Esophagus (tissue), 2 donors: ENCODE results near the gene BOLL. TPM values are rescaled to one million over a fixed set of nuclear protein-coding genes. Genes with fewer than 3 reads are reported as not detected.
A peak's percentile ranks its signal among the peaks of the same experiment; 100 is the strongest.
"Not testable (repeated sequence)": the region's sequence is repeated elsewhere in the genome, so short reads cannot be mapped to it uniquely, and the experiment has no call there.

Experiments used
- H3K27ac ChIP-seq, 2 donors: one replicate each; pipeline ENCODE4 v1.5.1; 2013; ENCODE audit warnings: low read depth in 2 of 2, mild to moderate bottlenecking in 2 of 2, inconsistent platforms in 1 of 2, low read length in 1 of 2, moderate library complexity in 1 of 2
- H3K27me3 ChIP-seq, 2 donors: one replicate each; pipeline ENCODE4 v1.6.1; 2013; ENCODE audit warnings: low read length in 2 of 2, control low read depth in 1 of 2, mild to moderate bottlenecking in 1 of 2; ENCODE audit not compliant: insufficient read depth in 2 of 2, control insufficient read depth in 1 of 2
- H3K36me3 ChIP-seq, 2 donors: one replicate each; pipeline ENCODE4 v1.6.1; 2013; ENCODE audit warnings: low read length in 1 of 2; ENCODE audit not compliant: control insufficient read depth in 2 of 2, insufficient read depth in 2 of 2
- H3K4me1 ChIP-seq, 2 donors: one replicate each; pipeline ENCODE4 v1.6.1; 2013; ENCODE audit warnings: low read length in 1 of 2; ENCODE audit not compliant: control insufficient read depth in 2 of 2, insufficient read depth in 2 of 2
- H3K4me3 ChIP-seq, 2 donors: one replicate each; pipeline ENCODE4 v1.5.1; 2013; ENCODE audit warnings: low read length in 2 of 2, mild to moderate bottlenecking in 2 of 2, low read depth in 1 of 2, moderate library complexity in 1 of 2
- H3K9me3 ChIP-seq, 2 donors: one replicate each; pipeline ENCODE4 v1.6.1; 2013; ENCODE audit warnings: mild to moderate bottlenecking in 2 of 2, low read depth in 1 of 2, low read length in 1 of 2, moderate library complexity in 1 of 2; ENCODE audit not compliant: control insufficient read depth in 2 of 2, insufficient read depth in 1 of 2
- WGBS, 2 donors: extraction: QIAGEN DNeasy Blood & Tissue Kit; methylation state at CpG; one replicate each; pipeline ENCODE4 v1.1.7; 2013; 5-methylcytosine and 5-hydroxymethylcytosine counted together
- polyA plus RNA-seq, 2 donors: library from polyadenylated mRNA; stranded (reverse); fragments of 200-250 nt; gene quantifications; one replicate each; pipeline ENCODE4 v1.2.3, GENCODE V29; 2013
- donor health status: healthy with polysubstance abuse.
- donor health status: Bipolar disorder and iron deficiency.

The BOLL gene
- polyA plus RNA-seq, 2 donors = not detected

DNA sequence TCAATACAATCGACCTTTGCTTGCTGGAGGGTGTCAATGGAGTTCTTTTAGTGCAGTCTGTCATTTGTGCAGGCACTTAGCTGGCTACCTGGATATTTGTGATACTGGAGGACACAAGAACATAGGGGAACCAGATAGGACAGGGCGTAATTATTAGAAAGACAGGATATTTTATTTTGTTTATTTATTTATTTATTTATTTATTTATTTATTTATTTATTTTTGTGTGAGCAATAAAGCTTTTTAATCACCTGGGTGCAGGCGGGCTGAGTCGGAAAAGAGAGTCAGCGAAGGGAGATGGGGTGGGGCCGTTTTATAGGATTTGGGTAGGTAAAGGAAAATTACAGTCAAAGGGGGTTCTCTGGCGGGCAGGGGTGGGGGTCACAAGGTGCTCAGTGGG is 76.0 kb downstream of the BOLL start:
- not testable (repeated sequence) for H3K27me3 ChIP-seq, H3K27ac ChIP-seq, H3K36me3 ChIP-seq, H3K4me1 ChIP-seq, H3K4me3 ChIP-seq, H3K9me3 ChIP-seq
- WGBS, 2 donors = 88 to 93% methylated on average over 7 of the region's 7 CpGs

DNA sequence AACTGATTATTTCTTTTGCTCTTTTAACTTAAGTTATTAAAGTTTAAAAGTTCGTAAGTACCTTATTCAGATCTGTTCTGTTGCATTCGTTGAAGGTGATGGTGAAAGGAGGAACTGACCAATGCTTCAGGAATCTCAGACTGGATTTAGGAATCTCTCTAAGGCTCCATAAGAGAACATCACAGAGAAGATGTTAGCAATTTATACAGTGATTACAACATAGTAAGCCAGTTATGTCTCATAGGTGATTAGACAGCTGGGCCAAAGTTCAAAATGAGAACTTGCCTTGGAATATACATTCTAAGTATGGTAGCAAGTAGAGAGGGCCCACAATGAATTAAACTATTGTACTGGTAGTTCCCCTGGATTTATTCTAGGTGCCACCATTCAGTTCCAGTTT is 76.8 kb downstream of the BOLL start:
- H3K4me1 ChIP-seq = peaks cover 2 to 4% of the 10 kb centered on the region in 2 donors

DNA sequence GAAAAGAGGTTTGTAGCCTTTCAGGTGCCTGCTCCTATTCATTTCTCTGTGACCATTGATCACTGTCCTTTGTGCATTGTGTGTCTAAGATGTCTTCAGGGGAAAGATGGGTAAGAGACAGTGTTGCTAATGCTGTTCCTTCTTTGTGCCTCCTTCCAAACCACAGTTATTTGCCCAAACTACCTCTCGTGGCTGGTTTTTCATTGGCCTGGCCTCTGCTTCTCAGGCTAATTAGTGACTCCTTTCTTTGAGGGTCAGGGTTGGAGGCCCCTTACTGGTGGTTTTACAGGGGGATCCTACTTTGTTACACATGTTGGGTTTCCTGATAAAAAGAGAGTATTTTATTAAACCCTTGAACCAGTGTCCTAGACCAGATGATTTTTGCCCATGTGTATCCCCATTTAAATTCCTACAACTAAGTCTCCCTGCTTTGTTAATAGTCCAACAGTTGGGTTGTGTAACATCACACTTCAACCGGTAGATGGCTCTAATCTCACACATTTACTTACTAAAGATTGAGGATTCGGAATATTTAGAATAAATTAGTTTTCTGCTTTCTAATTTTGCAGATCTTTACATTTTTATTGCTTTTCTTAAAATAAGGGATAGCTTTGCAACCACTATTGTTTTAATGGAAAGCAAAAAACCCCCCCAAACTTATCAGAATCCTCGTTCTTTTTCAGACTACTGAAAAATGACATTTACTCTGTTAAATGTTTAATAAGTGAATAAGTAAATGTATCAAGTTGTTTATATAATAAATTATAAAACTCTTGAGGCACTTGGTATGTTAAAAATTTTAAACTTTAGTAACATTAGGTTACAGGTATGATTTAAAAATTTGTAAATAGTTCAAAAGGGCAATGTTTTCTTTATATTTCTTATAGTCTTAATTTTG is 77.6 kb downstream of the BOLL start:
- Histone ChIP-seq H3K4me3 (peak overlapping the region in 1 of 2 donors; percentile 74), H3K9me3 (no peaks in the 10 kb centered on the region), H3K4me1 (peaks cover 2 to 4% of the 10 kb centered on the region in 2 donors), H3K36me3 (peaks cover 0 to 4% of the 10 kb centered on the region in 2 donors), H3K27ac (no peak overlapping the region), H3K27me3 (no peaks in the 10 kb centered on the region)
- 6% methylated on average over 4 of the region's 4 CpGs for WGBS, 2 donors

More for the DNA sequence above, 76.8 kb downstream of the BOLL start:
- Histone ChIP-seq H3K36me3 (peaks cover 0 to 4% of the 10 kb centered on the region in 2 donors), H3K27me3 (no peaks in the 10 kb centered on the region), H3K9me3 (no peaks in the 10 kb centered on the region), H3K4me3 (no peak overlapping the region), H3K27ac (no peak overlapping the region)
- 45 to 47% methylated on average over 2 of the region's 2 CpGs for WGBS, 2 donors

DNA sequence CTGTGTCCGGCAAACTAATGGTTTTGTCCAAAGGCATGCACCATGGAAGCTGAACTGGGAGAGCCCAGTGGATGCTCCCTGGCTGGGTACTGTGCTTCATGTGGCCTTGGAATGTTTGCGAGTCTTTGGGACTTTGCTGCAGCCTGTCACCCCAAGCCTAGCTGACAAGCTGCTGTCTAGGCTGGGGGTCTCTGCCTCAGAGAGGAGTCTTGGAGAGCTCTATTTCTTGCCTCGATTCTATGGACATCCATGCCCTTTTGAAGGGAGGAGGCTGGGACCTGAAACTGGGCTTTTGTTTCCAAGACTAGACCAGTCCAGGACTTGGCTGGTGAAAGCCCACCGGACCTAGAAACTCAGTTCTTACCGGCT is 78.3 kb downstream of the BOLL start:
- peak overlapping the region; percentile 74 to 95 for H3K4me3 ChIP-seq
- H3K36me3 ChIP-seq = peaks cover 0 to 4% of the 10 kb centered on the region in 2 donors
- no peaks in the 10 kb centered on the region for H3K9me3 ChIP-seq
- no peaks in the 10 kb centered on the region for H3K27me3 ChIP-seq
- no peak overlapping the region for H3K27ac ChIP-seq
- H3K4me1 ChIP-seq = peaks cover 2 to 4% of the 10 kb centered on the region in 2 donors
- 46 to 53% methylated on average over 5 of the region's 5 CpGs for WGBS, 2 donors

DNA sequence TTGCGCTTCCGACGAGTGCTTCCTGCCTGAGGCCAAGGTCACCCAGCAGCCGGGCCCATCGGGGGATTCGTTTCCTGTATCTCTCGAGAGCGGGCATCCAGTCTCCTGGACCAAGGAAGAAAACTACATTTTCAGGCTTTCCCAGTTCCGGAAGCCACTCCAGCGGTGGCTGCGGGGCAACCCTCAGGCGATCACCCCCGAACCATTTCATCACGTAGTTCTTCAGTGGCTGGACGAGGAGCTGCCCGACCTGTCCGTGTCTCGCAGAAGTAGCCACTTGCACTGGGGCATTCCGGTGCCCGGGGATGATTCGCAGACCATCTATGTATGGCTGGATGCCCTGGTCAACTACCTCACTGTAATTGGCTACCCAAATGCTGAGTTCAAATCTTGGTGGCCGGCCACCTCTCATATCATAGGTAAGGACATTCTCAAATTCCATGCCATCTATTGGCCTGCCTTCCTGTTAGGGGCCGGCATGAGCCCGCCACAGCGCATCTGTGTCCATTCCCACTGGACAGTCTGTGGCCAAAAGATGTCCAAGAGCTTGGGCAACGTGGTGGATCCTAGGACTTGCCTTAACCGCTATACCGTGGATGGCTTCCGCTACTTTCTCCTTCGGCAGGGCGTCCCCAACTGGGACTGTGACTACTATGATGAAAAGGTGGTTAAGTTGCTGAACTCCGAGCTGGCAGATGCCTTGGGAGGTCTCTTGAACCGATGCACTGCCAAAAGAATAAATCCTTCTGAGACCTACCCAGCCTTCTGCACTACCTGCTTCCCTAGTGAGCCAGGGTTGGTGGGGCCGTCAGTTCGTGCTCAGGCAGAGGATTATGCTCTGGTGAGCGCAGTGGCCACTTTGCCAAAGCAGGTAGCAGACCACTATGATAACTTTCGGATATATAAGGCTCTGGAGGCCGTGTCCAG is 78.9 kb downstream of the BOLL start:
- H3K4me3 ChIP-seq = peak overlapping the region; percentile 74 to 95
- 13 to 15% methylated on average over 38 of the region's 38 CpGs for WGBS, 2 donors
- H3K4me1 ChIP-seq = peaks cover 2 to 4% of the 10 kb centered on the region in 2 donors
- H3K9me3 ChIP-seq = no peaks in the 10 kb centered on the region
- H3K27me3 ChIP-seq = no peaks in the 10 kb centered on the region
- H3K36me3 ChIP-seq = no peaks in the 10 kb centered on the region
- H3K27ac ChIP-seq = peak overlapping the region; percentile 52 to 56

DNA sequence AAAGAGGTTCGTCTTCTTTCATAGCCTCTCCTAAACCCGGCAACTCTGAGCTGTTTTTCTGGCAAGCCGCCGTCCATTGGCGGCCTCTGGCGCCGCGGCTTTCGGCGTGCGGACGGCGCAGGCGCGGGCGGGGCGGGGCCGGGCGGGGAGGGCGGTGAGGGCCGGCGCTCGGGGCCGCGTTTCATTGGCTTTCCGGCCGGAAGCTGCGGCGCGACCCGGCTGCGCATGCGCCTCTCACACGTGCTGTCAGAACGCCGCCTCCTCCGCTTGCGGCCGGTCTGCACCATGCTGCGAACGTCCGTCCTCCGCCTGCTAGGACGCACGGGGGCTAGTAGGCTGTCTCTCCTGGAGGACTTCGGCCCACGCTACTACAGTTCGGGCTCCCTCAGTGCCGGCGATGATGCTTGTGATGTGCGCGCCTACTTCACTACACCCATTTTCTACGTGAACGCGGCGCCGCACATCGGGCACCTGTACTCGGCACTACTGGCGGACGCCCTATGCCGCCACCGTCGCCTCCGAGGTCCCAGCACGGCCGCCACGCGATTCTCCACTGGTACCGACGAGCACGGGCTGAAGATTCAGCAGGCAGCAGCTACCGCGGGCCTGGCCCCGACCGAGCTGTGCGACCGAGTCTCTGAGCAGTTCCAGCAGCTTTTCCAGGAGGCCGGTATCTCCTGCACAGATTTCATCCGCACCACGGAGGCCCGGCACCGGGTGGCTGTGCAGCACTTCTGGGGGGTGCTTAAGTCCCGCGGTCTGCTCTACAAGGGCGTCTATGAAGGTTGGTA is 79.8 kb downstream of the BOLL start, which contains the start of gene MARS2:
Gene MARS2 (plus strand): TSS at position 249 of the 791 bp plus-strand sequence. CDS start 37 bp downstream, at position 286.
- Histone ChIP-seq H3K4me3 (peak within 1 kb of the TSS; percentile 74 to 95), H3K36me3 (no peaks in the 10 kb centered on the region), H3K27ac (peak within 1 kb of the TSS; percentile 65 to 87), H3K4me1 (peaks cover 2 to 4% of the 10 kb centered on the region in 2 donors), H3K9me3 (no peaks in the 10 kb centered on the region), H3K27me3 (no peaks in the 10 kb centered on the region)
- 0% methylated on average over 86 of the region's 86 CpGs for WGBS, 2 donors

DNA sequence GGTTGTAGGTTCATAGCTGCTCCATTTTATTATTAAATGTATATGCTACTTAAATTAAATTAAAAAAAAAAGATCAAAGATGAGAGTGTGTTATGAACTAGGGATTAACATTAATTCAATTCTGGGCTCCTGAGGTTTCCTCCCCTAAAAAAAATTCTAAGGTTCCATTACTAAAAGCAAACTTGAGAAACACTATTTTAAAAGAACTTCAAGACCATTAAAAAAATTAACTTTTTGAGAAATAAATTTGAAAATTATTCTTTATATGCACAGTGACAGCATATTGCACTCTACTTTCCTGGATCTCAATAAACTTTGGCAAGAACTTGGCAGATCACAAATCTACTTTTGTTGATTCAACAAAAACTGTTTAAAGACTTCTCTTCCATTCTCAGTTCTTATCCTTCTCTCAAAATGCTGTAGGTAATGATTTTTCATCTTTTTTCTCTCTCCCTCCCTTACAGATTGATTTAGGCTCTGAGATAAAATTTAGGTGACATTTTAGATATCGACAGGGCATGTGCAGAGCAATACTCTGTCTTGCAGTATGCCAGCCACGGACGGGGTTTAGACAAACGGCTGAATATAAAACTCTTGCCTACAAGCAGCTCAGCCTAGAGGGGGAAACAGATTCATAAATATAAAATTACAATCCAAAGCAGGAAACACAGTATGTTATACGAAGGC is 80.5 kb downstream of the BOLL start:
- no peaks in the 10 kb centered on the region for H3K36me3 ChIP-seq
- H3K9me3 ChIP-seq = no peaks in the 10 kb centered on the region
- H3K27ac ChIP-seq = peak overlapping the region; percentile 65 to 87
- H3K27me3 ChIP-seq = no peaks in the 10 kb centered on the region
- WGBS, 2 donors = 0 to 1% methylated on average over 5 of the region's 5 CpGs
- peaks cover 2 to 4% of the 10 kb centered on the region in 2 donors for H3K4me1 ChIP-seq
- H3K4me3 ChIP-seq = peak overlapping the region; percentile 44 to 74

DNA sequence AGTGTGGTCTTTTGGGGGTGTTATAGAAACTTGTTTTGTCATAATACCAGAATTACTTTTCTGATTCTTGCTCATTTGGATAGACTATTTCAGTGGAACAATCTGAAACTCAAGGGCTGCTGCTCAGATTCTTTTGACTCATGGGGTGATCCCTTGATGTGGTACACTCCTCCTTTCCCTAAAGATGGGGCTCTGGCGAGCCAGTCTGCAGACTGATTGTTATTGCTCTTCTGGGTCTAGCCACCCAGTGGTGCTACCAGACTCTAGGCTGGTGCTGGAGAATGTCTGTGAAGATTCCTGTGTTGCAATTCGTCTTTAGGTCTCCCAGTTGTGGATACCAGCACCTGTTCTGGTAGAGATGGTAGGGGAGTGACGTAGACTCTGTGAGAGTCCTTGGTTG is 84.2 kb downstream of the BOLL start:
- no peaks in the 10 kb centered on the region for H3K9me3 ChIP-seq
- 84 to 87% methylated on average over 3 of the region's 3 CpGs for WGBS, 2 donors
- no peaks in the 10 kb centered on the region for H3K27me3 ChIP-seq
- H3K36me3 ChIP-seq = no peaks in the 10 kb centered on the region
- no peak overlapping the region for H3K27ac ChIP-seq
- H3K4me1 ChIP-seq = no peaks in the 10 kb centered on the region
- no peak overlapping the region for H3K4me3 ChIP-seq
